GDM1 (cell line): ENCODE measurements around the gene STAG3.
"Not testable (repeated sequence)": the region's sequence is repeated elsewhere in the genome, so short reads cannot be mapped to it uniquely, and the experiment has no call there.

Source experiments
- DNase-seq: peaks from one replicate; lab custom pipeline; 2025; lab: John Stamatoyannopoulos, UW

The STAG3 gene

GRCh38 chr7:100257017-100257416 lies 79.3 kb downstream of the STAG3 start:
- no peak for DNase-seq

- DNase-seq = not testable (repeated sequence)
Observed at GRCh38 chr7:100259984-100260383, 82.3 kb downstream of the STAG3 start.

GRCh38 chr7:100262896-100263295 lies 85.2 kb downstream of the STAG3 start:
- not testable (repeated sequence) for DNase-seq
